ENCODE results near the gene SLC22A1.
"Not testable (repeated sequence)": the region's sequence is repeated elsewhere in the genome, so short reads cannot be mapped to it uniquely, and the experiment has no call there.

The SLC22A1 gene

DNA sequence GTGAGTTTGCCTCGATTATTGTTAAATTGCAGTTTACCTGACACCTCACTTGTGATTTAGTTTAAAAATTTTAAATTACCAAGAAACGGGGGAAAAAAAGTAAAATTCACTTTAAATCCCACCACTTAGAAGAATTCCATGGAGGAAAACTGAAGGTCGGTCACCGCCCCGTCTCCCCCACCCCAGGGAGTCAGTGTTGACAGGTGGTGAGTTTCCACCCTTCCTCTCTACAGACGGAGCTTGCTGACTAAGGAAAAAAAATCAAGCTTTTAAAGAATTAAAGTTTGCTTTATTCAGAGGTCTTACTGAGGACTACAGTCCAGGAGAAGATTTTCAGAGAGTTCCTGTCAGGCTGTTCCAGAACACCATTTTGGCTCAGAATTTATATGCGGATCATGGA, 42.3 kb downstream of the SLC22A1 start:
- no peak for TF ChIP-seq CTCF (IDR thresholded peaks at IDR 0.05; ENCODE audit: low read length, missing control alignments)
- H3K4me3 ChIP-seq (replicated peaks; ENCODE audit: low read depth, low read length): no peak overlapping the region
- no peak for DNase-seq (ENCODE audit: low read depth)

- not testable (repeated sequence) for DNase-seq (ENCODE audit: low read depth); H3K4me3 ChIP-seq (replicated peaks; ENCODE audit: low read depth, low read length)
Measured at GRCh38 chr6:160165928-160166327, 44.3 kb downstream of the SLC22A1 start.

DNA sequence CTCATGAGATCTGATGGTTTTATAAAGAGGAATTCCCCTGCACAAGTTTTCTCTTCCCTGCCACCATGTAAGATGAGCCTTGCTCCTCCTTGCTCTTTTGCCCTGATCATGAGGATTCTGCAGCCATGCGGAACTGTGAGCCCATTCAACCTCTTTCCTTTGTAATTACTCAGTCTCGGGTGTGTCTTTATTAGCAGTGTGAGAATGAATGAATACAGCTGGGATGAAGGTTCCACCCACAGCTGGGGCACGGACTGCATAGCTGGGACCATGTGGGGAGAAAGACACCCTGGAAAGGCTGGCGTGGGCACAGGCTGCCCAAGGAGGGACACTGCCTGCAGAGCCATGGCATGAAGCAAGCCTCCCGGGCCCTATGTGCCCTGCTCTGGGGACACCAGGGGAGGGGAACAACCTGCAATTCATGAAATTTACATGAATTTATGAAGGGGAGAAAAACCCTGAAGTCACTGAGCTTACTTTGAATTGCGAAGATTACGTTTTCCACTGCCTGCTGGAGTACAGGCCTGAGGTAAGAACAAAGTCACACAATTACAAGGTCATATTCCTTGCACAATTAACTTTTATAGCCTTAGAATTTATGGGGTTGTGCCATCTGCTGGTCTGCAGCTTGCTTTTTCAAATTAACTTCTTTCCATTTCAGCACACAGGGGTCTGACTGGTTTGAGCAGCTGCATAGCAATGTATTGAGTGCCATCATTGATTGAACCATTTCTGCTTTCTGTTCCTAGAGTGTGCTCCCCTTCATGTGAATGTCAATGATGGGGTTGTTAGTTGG, 46.2 kb downstream of the SLC22A1 start:
- no peak overlapping the region for H3K4me3 ChIP-seq (replicated peaks; ENCODE audit: low read depth, low read length)
- no peak for DNase-seq (ENCODE audit: low read depth)
- TF ChIP-seq CTCF (IDR thresholded peaks at IDR 0.05; ENCODE audit: low read length, missing control alignments): no peak

- no peak for TF ChIP-seq CTCF (IDR thresholded peaks at IDR 0.05; ENCODE audit: low read length, missing control alignments)
- no peak for DNase-seq (ENCODE audit: low read depth)
Measured at GRCh38 chr6:160170018-160170680, 48.5 kb downstream of the SLC22A1 start.

DNA sequence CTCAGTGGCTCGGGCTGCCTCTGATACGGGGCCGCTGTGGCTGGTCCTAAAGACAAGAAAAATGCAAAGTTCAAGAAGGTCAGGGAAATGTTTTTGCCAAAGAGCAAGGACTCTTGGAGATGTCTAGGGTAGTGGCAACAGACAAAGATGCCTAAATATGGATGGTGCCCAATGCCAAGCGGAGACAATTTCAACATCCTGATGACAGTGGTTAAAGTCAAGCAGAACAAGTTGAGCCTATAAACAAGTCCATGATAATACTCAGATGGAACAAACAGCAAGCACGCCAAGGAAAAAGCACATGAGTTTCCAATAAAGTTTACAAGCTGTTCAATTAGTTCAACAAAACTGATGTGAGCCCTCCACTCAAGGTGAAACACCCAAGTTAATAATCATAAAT, 51.1 kb downstream of the SLC22A1 start:
- no peak for DNase-seq (ENCODE audit: low read depth)
- H3K4me3 ChIP-seq (replicated peaks; ENCODE audit: low read depth, low read length): no peak overlapping the region
- TF ChIP-seq CTCF (IDR thresholded peaks at IDR 0.05; ENCODE audit: low read length, missing control alignments): no peak

More at GRCh38 chr6:160170018-160170680, 48.5 kb downstream of the SLC22A1 start:
- no peak overlapping the region for H3K4me3 ChIP-seq (replicated peaks; ENCODE audit: low read depth, low read length)

DNA sequence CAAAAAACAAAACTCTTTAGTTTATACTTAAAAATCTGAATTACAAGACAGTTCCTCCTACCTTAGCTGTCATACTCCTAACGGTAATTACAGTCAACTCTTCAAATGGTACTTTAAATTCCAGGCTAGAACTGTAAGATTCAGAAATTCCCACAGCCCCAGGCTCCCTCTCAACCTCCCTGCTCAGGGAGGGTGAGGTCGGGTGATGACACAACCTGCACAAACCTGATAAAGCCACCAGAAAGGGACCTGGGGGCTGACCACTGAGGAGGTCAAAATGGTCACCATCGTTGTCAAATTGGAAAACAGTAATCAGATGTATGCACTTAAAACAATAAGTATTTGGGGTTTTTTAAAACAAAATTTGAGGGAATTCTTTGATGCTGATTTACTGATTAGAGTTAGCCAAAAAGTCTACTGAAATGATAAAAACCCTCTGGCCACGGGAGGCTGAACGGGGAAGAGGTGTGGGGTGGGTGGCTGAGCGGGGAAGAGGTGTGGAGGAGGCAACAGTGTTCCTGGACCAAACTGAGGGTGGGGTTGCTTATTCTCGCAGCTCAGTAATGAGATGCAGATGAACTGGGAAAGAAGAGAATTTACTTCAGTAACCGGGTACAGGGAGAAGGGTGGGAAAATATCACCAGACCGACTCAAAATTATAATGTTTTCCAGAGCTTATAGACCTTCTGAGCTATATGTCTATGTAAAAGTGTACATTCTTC, 52.4 kb downstream of the SLC22A1 start:
- DNase-seq (ENCODE audit: low read depth): no peak
- no peak for TF ChIP-seq CTCF (IDR thresholded peaks at IDR 0.05; ENCODE audit: low read length, missing control alignments)
- no peak overlapping the region for H3K4me3 ChIP-seq (replicated peaks; ENCODE audit: low read depth, low read length)

DNA sequence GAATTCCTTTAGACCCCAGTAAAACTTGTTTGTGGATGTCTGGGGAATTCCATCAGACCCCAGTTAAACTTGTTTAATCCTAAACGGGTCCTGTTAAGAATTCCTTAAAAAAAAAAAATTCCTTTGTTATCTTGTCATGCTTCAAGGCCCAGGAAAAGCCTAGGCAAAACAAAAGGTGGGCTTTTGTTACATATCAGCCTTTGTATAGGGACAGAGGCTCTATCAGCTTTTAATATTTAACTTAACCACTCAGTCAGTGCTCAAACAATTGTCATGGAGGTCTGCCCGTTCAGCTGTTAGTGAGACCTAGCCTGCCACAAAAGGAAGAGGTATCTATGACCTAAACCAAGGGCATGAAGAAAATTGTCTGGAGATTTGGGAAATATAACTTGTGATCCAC, 53.1 kb downstream of the SLC22A1 start:
- DNase-seq (ENCODE audit: low read depth): no peak
- H3K4me3 ChIP-seq (replicated peaks; ENCODE audit: low read depth, low read length): no peak overlapping the region
- no peak for TF ChIP-seq CTCF (IDR thresholded peaks at IDR 0.05; ENCODE audit: low read length, missing control alignments)
